Spleen (tissue), 7 donors: ENCODE results near the gene AVPR2.

Experiments
- POLR2A ChIP-seq, 3 donors: fragments of 450-650 bp; IDR thresholded peaks; one replicate each; pipeline ENCODE4 v1.5.1; 2017; ENCODE audit warnings: antibody characterized with exemption in 3 of 3, mild to moderate bottlenecking in 1 of 3
- TF ChIP-seq, protein P1 (sequence below), 11 experiments: fragments of 200-600 bp in 7 of 11; fragments of 450-650 bp in 4 of 11; sonication (generic) in 4 of 11; IDR thresholded peaks in 8 of 11; conservative IDR thresholded peaks in 3 of 11; 1 replicate in 7 of 11; 2 replicates in 4 of 11; pipeline versions ENCODE4 v1.4.0 to v1.8.0; 2016 to 2021; ENCODE audit warnings: antibody characterized with exemption in 11 of 11, inconsistent platforms in 4 of 11, mild to moderate bottlenecking in 1 of 11
- donor health status: DM: no; HTN: no; CAD: no; lungs with moderate emphysema.
- donor health status: DM: no; HTN: no; CAD: no.
- donor health status: DM: no; HTN: no; CAD: no.

DNA sequence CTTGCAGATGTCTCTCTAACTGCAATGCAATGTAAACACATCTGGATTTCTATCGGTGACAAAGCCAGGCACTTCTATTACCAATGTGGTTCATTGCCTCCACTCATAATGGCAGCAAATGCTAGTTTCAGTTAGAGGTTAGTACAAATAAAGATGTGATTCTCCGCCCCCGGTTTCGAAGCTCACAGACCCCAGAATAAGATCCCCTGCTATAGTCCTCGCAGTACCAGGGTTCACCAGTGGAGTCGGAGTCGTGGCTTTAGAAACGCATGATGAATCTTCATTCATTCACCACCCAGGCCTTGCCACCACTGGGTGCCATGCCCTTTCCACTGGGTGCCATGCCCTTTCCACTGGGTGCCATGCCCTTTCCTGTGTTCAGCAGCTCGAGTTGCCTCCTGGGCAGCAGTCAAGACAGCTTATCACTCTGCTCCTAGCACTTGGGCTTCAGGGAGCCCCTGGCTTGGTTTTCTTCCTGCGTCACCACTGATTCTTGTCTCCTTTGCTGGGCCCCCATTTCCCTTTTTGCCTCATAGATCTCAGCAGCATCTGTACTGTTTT lies 33.8 kb downstream of the AVPR2 start:
- no peak for TF ChIP-seq POLR2A (IDR thresholded peaks at IDR 0.05)
- TF ChIP-seq, protein P1, sequence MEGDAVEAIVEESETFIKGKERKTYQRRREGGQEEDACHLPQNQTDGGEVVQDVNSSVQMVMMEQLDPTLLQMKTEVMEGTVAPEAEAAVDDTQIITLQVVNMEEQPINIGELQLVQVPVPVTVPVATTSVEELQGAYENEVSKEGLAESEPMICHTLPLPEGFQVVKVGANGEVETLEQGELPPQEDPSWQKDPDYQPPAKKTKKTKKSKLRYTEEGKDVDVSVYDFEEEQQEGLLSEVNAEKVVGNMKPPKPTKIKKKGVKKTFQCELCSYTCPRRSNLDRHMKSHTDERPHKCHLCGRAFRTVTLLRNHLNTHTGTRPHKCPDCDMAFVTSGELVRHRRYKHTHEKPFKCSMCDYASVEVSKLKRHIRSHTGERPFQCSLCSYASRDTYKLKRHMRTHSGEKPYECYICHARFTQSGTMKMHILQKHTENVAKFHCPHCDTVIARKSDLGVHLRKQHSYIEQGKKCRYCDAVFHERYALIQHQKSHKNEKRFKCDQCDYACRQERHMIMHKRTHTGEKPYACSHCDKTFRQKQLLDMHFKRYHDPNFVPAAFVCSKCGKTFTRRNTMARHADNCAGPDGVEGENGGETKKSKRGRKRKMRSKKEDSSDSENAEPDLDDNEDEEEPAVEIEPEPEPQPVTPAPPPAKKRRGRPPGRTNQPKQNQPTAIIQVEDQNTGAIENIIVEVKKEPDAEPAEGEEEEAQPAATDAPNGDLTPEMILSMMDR (IDR thresholded peaks at IDR 0.05 in 8 of 11, conservative IDR thresholded peaks at IDR 0.05 in 3 of 11): no peak
